IMR-90 (cell line): ENCODE data around the gene MET.

ENCODE experiments used
- BHLHE40 ChIP-seq: fragments of 150-350 bp; IDR thresholded peaks from 2 replicates; pipeline ENCODE4 v1.6.1; 2016; ENCODE audit warnings: mild to moderate bottlenecking, low read depth, low read length
- CEBPB ChIP-seq: IDR thresholded peaks from 2 replicates; pipeline ENCODE4 v1.6.1; 2012; ENCODE audit warnings: low read depth, low read length, improper control_type of control experiment
- CTCF ChIP-seq: conservative IDR thresholded peaks from 2 replicates; pipeline ENCODE4 v1.5.1; 2012; ENCODE audit warnings: mild to moderate bottlenecking, low read depth, low read length, improper control_type of control experiment
- FOS ChIP-seq: fragments of 150-350 bp; IDR thresholded peaks from 2 replicates; pipeline ENCODE4 v1.6.1; 2016; ENCODE audit warnings: low read depth, low read length
- MAFK ChIP-seq: IDR thresholded peaks from 2 replicates; pipeline ENCODE4 v1.6.1; 2012; ENCODE audit warnings: low read depth, low read length, improper control_type of control experiment
- MXI1 ChIP-seq: IDR thresholded peaks from 2 replicates; pipeline ENCODE4 v1.6.1; 2012; ENCODE audit warnings: low read depth, mild to moderate bottlenecking, low read length, moderate library complexity, borderline replicate concordance
- POLR2A ChIP-seq: IDR thresholded peaks from 2 replicates; pipeline ENCODE4 v1.6.1; 2012; ENCODE audit warnings: mild to moderate bottlenecking, low read depth, low read length
- RCOR1 ChIP-seq: IDR thresholded peaks from 2 replicates; pipeline ENCODE4 v1.6.1; 2012; ENCODE audit warnings: mild to moderate bottlenecking, low read length, improper control_type of control experiment; ENCODE audit not compliant: insufficient replicate concordance
- RFX5 ChIP-seq: IDR thresholded peaks from 2 replicates; pipeline ENCODE4 v1.8.0; 2012; ENCODE audit warnings: low read depth, mild to moderate bottlenecking, low read length, moderate library complexity

GRCh38 chr7:116829041-116829440 is 157.0 kb downstream of the MET start:
- TF ChIP-seq CTCF = no peak
- no peak for TF ChIP-seq POLR2A
- TF ChIP-seq MXI1 = no peak
- TF ChIP-seq MAFK = no peak
- TF ChIP-seq RFX5 = no peak
- TF ChIP-seq CEBPB = no peak
- no peak for TF ChIP-seq BHLHE40
- no peak for TF ChIP-seq FOS
- TF ChIP-seq RCOR1 = no peak
